Memory B cell (primary cell): ENCODE data around the gene SEMA3G.

Source experiments
- ATAC-seq: fragments of 150-1000 bp; cut with Tn5 transposase; 2 replicates; pipeline ENCODE4 v1.10.0; 2021; ENCODE audit warnings: low read depth, mild to moderate bottlenecking, moderate library complexity
- DNase-seq, 2 donors: peaks; one replicate each; pipeline ENCODE4 v3.0.0; 2022; ENCODE audit warnings: low spot score in 2 of 2
- H3K27ac Mint-ChIP-seq: one replicate; pipeline ENCODE4 v1.8.0; 2022; ENCODE audit warnings: mild to moderate bottlenecking, moderate library complexity, mixed read lengths
- H3K27me3 Mint-ChIP-seq: one replicate; pipeline ENCODE4 v1.8.0; 2022; ENCODE audit warnings: mixed read lengths
- H3K36me3 Mint-ChIP-seq: one replicate; pipeline ENCODE4 v1.8.0; 2022; ENCODE audit warnings: mild to moderate bottlenecking, mixed read lengths
- H3K4me1 Mint-ChIP-seq: one replicate; pipeline ENCODE4 v1.8.0; 2022; ENCODE audit warnings: mixed read lengths
- H3K4me3 Mint-ChIP-seq: one replicate; pipeline ENCODE4 v1.8.0; 2022; ENCODE audit warnings: mild to moderate bottlenecking, moderate library complexity, mixed read lengths
- H3K9me3 Mint-ChIP-seq: one replicate; pipeline ENCODE4 v1.8.0; 2022; ENCODE audit warnings: mixed read lengths

SEMA3G gene

GRCh38 chr3:52483577-52484381 lies 38.9 kb upstream of the SEMA3G start:
- Mint-ChIP-seq H3K27me3 (no peaks in the 10 kb centered on the region), H3K4me3 (no peak overlapping the region), H3K9me3 (no peaks in the 10 kb centered on the region), H3K27ac (no peak overlapping the region), H3K4me1 (no peaks in the 10 kb centered on the region), H3K36me3 (peaks cover 32% of the 10 kb centered on the region)
- DNase-seq (no peak), ATAC-seq (no peak)

DNA sequence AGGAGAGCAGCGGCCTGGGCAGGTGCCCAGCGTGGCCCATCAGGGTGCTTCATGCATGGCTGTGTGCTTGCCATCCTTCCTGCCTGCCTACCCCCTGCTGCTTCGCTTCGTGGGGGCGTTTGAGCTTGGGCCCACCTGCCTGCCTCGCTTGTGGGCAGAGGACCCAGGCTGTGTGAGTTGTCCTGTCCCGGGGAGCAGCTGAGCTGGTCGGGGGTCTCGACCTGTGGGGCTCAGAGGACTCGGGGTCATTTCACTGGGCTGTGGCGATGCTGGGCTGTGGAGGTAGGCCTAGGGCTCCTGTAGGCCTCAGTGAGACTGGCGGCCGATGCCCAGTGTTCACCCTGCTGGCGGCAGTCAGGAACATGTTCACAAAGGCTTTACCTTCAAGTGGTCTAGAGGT lies 38.2 kb upstream of the SEMA3G start:
- Mint-ChIP-seq H3K9me3 (no peaks in the 10 kb centered on the region), H3K27ac (no peak overlapping the region), H3K27me3 (no peaks in the 10 kb centered on the region), H3K36me3 (peaks cover 34% of the 10 kb centered on the region), H3K4me1 (no peaks in the 10 kb centered on the region), H3K4me3 (no peak overlapping the region)
- DNase-seq, result no peak
- ATAC-seq, result no peak

DNA sequence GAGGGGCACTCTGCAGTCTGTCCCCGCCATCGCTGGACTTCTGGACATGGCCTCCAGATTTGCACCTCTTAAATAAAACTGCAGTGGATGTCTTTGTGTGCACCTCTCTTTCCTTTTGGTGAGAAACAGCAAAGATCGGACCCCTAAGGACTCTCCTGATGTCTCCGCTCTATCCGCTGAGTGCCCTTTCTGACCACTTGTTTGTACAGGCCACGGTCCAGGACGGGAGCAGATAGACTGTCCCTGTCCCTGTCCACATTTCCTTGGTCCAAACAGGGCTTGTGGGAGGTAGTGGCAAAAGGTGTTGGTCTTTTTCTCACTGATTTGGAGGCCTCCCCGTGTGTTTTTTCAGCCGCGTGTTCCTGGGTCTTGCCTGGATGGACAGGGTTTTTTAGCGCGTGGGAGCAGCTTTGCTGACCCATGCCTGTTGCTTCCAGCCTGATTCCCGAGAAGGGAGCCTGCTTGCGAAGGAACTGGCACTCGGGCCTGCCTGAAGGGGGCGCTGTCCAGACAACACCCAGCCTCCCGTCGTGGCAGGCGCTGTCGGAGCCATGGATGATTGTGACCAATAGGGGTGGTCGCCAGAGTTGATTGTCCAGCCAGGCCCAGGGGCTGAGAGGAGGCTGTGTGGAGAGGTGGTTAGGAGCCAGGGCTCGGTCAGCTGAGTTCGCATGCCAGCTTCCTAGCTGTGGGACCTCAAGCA lies 37.1 kb upstream of the SEMA3G start:
- no peaks in the 10 kb centered on the region for H3K4me1 Mint-ChIP-seq
- peak overlapping the region; percentile 32 for H3K27ac Mint-ChIP-seq
- H3K4me3 Mint-ChIP-seq, result no peak overlapping the region
- H3K36me3 Mint-ChIP-seq, result peaks cover 30% of the 10 kb centered on the region
- ATAC-seq (no peak), DNase-seq (no peak)
- no peaks in the 10 kb centered on the region for H3K9me3 Mint-ChIP-seq
- H3K27me3 Mint-ChIP-seq, result no peaks in the 10 kb centered on the region

DNA sequence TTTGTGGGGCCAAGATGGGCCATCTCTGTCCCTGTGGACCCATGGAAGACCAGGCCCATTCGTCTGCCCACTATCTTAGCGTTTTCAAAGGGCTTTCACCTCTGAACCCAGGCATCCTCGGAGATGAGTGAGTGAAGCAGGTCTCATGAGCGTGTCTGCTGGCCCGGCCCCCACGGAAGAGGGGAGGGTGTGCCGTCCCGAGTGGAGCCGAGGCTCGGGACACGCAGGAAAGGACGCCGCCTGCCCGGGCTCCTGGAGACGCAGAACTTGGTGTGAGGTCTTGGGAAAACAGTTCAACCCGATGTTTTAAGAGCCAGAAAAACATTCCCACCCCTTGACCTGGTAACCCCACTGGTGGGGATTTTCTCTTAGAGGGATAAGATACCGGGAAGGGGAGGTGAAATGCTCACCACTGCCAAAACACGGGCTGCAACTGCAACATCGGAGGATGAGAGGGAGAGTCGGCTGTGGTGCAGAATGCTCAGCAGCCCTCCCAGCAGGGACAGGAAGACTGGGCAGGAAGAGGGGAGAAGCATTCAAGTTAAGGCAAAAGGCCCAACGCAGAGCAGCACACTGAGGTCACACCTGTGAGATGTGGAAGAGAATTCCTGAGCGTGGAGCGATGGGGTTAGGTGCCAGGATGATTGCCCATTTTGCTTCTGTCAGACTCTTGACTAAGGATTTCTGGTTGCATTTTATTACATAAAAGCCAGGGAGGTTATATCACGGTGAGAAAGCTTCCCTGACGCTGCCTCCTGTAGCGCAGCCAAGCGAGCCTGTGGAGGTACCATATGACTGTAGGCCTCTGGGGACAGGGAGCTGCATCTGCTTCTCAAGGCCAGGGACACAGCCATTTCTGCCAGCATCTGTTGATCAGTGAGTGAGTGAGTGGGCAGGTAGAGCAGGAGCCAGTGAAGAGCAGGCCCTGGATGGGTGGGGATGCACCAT lies 36.1 kb upstream of the SEMA3G start:
- Mint-ChIP-seq H3K4me3 (no peak overlapping the region), H3K4me1 (no peaks in the 10 kb centered on the region), H3K9me3 (no peaks in the 10 kb centered on the region), H3K36me3 (peaks cover 29% of the 10 kb centered on the region), H3K27ac (peak overlapping the region; percentile 55), H3K27me3 (no peaks in the 10 kb centered on the region)
- no peak for DNase-seq
- ATAC-seq, result no peak

GRCh38 chr3:52479877-52480575 lies 35.1 kb upstream of the SEMA3G start:
- Mint-ChIP-seq H3K4me3 (no peak overlapping the region), H3K9me3 (no peaks in the 10 kb centered on the region), H3K4me1 (no peaks in the 10 kb centered on the region), H3K27me3 (no peaks in the 10 kb centered on the region), H3K36me3 (peaks cover 31% of the 10 kb centered on the region), H3K27ac (no peak overlapping the region)
- ATAC-seq, result no peak
- no peak for DNase-seq

- Mint-ChIP-seq H3K27ac (no peak overlapping the region), H3K4me3 (no peak overlapping the region), H3K4me1 (no peaks in the 10 kb centered on the region), H3K9me3 (no peaks in the 10 kb centered on the region), H3K27me3 (no peaks in the 10 kb centered on the region), H3K36me3 (peaks cover 31% of the 10 kb centered on the region)
- ATAC-seq (no peak), DNase-seq (no peak)
Observed at GRCh38 chr3:52479037-52479876, 34.4 kb upstream of the SEMA3G start.

- Mint-ChIP-seq H3K9me3 (no peaks in the 10 kb centered on the region), H3K27ac (no peak overlapping the region), H3K27me3 (no peaks in the 10 kb centered on the region), H3K36me3 (peaks cover 34% of the 10 kb centered on the region), H3K4me1 (no peaks in the 10 kb centered on the region), H3K4me3 (no peak overlapping the region)
- no peak for DNase-seq
- ATAC-seq, result no peak
Observed at GRCh38 chr3:52477796-52478095, 32.8 kb upstream of the SEMA3G start.

DNA sequence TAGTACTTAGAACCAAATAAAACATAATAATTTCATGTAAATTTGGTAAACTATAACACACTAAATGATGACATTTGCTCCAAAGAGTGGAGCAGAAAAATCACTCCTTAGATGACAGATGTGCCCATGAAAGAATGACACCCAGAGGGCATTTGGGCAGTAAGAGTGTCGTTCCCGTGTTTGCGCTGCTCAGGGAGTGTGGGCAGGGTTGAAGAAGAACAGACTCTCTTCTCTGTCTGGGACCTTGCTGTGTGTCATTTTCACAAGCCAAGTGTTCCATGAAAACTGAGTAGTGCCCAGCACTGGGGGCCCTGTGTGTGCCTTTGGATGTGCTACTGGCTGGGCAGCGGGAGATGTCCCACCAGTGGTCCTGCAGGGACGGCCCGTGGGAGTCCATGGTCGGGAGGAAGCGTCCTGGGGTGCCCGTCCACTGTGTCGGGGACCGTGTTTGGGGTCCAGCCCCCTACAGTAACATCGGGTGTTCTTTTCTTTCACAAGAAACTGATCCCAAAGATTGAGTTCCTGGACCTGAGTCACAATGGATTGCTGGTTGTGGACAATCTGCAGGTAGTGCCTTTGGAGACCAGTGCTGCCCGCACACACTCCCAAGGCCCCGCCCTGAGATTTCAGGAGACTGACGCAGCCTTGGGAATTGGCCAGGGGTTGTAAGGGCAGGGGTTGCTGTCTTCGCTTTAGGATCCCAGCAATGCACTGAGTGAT lies 32.3 kb upstream of the SEMA3G start:
- Mint-ChIP-seq H3K4me3 (no peak overlapping the region), H3K4me1 (no peaks in the 10 kb centered on the region), H3K27me3 (no peaks in the 10 kb centered on the region), H3K27ac (no peak overlapping the region), H3K9me3 (no peaks in the 10 kb centered on the region), H3K36me3 (peaks cover 33% of the 10 kb centered on the region)
- DNase-seq, result no peak
- no peak for ATAC-seq

- ATAC-seq (no peak), DNase-seq (no peak)
- Mint-ChIP-seq H3K4me1 (no peaks in the 10 kb centered on the region), H3K9me3 (no peaks in the 10 kb centered on the region), H3K4me3 (no peak overlapping the region), H3K36me3 (peaks cover 21% of the 10 kb centered on the region), H3K27me3 (no peaks in the 10 kb centered on the region), H3K27ac (no peak overlapping the region)
Observed at GRCh38 chr3:52473026-52473425, 28.1 kb upstream of the SEMA3G start.

DNA sequence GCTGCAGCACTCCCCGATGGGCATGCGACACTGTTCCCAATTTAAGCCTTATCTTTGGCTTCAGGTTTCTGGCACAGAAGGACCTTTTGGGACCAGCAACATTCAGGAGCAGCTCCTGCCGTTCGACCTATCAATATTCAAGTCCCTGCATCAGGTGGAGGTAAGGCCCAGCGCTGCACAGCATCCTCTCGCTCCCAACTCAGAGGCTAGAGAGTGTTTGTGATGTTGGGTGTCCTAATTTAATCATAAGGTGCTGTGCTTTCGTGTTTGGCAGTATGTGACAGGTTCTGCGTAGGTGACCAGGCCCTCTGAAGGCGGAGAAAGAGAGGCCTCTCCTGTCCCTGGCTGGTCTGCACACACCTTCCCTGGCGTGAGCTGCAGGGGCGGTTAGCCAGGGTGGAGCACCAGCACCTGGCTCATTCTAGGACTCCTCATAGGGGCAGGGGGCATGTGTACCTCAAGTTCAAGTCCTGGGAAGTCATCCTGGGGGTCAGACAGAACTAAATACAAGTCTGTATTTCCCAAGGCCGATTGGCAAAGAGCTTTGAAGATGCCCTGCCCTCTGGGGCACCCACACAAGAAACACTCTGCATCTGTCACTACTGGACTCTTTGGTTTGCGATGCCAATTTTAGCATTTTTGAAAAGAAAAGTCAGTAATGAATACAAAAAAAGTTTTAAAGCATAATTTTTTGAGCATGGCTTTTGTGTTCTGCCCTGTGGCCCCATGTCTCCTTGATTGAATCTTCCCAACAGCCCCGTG lies 27.5 kb upstream of the SEMA3G start:
- Mint-ChIP-seq H3K27me3 (no peaks in the 10 kb centered on the region), H3K9me3 (no peaks in the 10 kb centered on the region), H3K27ac (no peak overlapping the region), H3K36me3 (peaks cover 20% of the 10 kb centered on the region), H3K4me1 (no peaks in the 10 kb centered on the region), H3K4me3 (no peak overlapping the region)
- DNase-seq, result no peak
- ATAC-seq, result no peak

GRCh38 chr3:52471371-52472238 lies 26.7 kb upstream of the SEMA3G start:
- H3K36me3 Mint-ChIP-seq, result peaks cover 18% of the 10 kb centered on the region
- no peaks in the 10 kb centered on the region for H3K9me3 Mint-ChIP-seq
- H3K27me3 Mint-ChIP-seq, result no peaks in the 10 kb centered on the region
- H3K4me1 Mint-ChIP-seq, result no peaks in the 10 kb centered on the region
- H3K4me3 Mint-ChIP-seq, result no peak overlapping the region
- peak; percentile 26 to 36 for DNase-seq
- H3K27ac Mint-ChIP-seq, result no peak overlapping the region
- peak; percentile 57 for ATAC-seq
